Measurements from ENCODE around the gene DACH1.

The DACH1 gene

DNA sequence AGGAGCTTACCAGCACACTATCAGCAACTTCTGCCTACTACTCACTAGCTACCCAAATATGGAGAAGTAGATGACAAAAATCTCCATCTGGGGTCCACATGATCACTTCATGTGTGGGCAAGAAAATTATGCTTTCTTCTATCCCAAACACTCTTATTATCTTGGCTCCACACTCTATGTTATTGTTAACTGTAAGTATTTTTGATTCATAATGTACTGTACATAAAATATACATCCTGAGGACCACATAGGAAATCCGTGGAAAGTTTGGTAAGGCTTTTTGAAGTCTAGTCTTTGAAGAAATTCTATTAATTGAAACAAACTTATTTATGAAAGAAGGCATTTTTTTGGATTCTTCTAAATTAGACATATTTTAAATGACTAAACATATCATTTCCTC is 378.8 kb downstream of the DACH1 start:
- DNase-seq (ENCODE audit: low read depth) = no peak

DNA sequence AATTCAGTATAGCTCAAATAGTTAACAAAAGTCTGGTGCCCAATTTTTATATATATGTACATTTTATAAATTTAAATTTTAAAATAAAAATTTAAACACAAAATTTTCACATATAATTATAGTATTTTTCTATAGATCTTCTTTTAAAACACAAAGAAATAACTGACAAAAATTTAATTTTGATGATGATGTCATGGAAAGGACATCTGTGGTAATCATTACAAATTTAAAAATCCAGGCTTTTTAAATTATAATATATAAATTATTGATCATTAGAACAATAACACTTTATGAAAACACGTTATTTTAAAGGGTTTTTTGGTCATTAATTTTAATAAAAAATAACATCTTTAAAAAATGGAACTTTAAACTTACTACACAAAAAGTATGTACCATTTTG is 381.1 kb downstream of the DACH1 start:
- DNase-seq (ENCODE audit: low read depth) = no peak

DNA sequence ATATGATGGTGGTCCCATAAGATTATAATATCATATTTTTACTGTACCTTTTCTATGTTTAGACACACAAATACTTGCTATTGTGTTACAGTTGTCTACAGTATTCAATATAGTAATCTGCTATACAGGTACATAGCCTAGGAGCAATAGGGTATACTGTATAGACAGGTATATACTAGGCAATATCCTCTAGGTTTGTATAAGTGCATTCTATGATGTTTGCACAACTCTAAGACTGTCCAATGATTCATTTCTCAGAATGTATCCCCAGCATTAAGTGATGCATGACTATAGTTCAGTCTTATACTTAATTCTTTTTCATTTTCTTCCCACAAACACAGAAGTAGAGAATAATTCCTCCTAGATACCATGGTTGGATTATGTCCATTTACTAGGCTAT is 383.3 kb downstream of the DACH1 start:
- no peak for DNase-seq (ENCODE audit: low read depth)

DNA sequence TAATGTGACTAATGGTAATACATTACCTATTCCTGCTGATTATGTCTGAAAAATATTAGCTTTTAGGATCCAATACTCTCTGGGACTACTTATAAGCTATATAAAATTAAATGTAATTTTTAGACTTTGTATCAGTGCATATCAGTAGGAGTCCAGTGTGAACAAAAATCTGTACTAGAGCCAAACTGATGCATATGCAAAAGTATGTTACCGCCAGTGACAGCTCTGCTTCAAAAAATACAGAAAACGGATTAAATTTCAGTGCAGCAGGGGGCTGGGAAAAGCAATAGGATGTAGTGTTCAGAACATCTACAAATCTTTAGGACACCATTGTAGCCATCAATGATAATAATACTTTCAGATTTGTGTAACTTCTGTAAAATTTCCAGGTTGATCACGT is 385.5 kb downstream of the DACH1 start:
- no peak for DNase-seq (ENCODE audit: low read depth)

DNA sequence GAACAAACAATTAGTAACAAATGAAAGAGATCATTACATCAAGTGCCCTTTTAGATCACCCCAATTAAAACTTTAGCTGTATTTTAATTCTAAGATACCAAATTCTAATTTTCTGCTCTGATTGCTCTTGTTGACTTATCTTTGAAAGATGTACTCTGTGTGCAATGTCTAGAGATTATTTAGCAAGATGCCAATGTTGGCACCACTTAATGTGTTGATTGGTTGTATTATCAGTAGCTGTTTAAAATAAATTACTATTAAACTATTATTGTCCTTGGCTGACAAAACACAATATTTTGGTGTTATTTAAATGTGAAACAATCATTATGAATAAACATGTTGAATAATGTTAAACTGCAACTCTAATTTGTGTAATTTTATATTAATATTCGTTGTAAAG is 386.0 kb downstream of the DACH1 start:
- no peak for DNase-seq (ENCODE audit: low read depth)

DNA sequence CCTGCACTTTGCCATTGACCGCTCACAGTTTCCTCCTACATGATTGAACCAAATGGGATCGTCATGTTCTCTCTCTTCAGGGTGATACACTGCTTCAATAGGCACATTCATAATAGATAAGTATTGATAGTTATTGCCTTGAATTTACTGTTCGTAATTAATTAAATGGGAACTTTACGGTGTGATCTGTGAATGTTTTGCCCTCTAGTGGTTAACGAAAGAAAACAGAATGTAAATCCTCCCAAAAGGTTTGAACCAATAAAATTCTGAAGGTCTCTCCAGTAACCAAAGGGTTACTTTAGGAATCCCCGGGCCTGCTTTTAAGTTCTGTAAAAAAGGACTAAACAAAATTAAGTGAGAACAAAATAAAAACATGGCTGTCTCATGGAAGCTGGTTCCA is 389.3 kb downstream of the DACH1 start:
- DNase-seq (ENCODE audit: low read depth) = no peak

DNA sequence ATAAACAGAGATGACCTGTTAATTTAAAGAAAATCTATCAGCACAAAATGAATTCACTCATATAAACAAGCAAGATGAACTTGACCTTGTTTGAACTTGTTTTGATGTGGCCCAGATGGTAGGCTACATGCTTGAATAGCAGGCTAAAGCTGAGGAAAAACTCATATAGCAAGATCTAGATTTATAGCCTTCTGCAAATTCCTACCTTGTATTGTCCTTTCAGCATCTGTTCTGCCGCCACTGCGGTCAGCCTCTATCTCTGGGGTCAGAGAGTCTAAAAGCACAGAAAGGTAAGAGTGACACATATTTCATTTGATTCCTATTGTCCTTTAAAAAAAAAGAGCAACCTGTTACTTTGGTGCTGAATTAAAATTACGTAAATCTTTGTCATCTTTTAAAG is 392.1 kb downstream of the DACH1 start:
- no peak for DNase-seq (ENCODE audit: low read depth)

DNA sequence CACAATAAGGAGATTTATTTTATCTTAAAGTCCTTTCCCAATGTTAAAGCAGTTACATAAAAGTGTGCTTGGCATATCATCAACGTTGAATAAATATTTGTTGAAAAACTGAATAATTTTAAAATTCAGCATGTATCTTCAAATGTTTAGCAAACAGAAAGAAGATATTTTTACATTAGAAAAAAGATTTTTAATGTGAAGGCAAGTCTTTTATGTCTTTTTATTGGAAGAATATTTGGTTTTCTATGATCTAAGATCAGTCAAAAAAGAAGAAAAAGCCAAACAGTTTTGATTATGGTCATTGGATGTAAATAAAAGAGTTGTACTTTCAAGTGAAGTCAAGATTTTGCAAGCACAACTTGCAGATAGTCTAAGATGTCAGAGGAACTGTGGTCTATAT is 397.4 kb downstream of the DACH1 start:
- no peak for DNase-seq (ENCODE audit: low read depth)

DNA sequence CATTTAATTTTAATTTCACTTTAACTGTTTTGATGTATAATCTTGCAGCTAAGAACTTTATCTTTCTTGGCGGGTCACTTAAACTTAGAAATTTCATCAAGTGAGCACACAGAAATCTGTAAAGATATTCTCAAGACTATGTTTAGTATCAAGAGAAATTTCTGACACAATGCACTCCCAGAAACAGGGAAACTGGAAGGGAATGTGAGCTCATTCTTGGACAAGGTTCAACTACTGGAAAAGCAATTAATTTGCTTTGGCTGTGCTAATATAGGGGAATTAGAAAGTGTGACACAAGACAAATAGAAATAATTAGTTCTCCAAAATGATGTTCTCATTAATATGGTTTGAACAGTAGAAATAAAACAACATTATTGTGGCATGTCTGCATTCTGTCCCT is 402.3 kb downstream of the DACH1 start:
- DNase-seq (ENCODE audit: low read depth) = no peak

DNA sequence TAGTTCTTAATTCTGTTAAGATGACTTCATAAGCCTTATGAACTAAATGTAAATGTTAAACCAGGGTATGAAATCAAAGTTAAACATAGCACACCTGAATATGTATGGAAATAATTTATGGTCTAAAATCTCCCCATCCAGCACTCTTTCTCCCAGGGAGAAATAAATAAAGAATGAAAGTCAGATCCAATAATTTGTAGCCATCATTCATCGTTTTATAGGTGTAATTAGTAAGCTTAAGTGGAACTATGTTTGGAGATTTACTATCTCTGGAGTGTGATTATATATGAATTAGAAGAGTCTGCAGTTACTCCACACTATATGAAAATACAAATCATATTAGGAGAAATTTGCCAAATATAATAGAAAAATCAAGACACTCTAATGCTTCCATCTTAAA is 405.1 kb downstream of the DACH1 start:
- no peak for DNase-seq (ENCODE audit: low read depth)

DNA sequence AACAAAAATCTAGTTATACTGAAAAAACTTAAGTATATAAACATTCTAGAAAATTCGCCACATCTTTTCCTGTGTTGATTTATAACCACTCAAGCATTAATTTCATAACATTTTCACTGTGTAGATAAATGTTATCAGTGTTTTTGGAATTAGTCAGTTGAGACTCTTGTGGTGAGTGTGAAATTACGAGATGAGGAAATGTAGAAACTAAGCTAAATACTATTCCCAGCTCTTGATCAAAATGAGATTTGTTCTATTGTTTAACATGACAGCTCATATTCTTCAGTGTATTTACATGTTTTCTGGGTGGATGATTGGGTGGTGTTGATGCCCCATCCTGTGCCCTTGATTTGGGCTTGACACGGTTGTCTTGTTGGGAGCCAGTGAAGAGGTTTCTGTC is 406.8 kb downstream of the DACH1 start:
- no peak for DNase-seq (ENCODE audit: low read depth)

DNA sequence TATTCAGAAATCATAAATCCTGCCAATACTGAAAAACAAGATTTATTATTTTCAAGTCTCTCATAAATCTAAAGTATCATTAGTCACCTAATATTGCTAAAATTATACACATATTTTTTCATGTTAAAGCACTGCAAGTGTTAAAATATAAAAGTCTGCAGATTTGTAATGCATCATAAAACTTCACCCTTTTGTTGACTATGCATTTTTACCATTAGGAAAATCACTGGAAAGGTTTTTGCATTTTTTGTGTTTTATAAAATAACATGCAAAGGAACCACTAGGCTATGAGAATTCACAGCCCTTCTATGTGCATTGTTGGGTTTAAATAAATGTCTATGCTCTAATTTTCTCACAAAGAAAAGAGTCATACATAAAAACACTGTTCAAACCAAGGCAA is 407.3 kb downstream of the DACH1 start:
- DNase-seq (ENCODE audit: low read depth) = no peak

DNA sequence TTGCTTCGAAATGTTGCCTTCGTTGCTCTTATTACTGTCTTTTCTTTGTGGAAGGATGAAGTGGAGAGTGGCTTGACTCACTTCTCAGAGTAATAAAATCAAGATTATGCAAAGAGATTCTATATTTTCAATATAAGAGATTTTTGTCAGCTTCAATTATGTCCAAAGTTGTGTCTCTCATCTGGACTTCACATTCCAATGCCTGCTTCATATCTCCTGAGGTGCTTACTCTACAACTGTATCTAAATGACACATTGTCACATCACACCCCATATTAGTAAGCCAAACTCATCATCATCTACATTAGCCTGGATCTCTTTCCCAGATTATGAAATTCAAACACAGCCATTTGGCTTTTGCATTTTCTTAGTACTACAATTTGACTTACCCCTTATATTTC is 409.4 kb downstream of the DACH1 start:
- DNase-seq (ENCODE audit: low read depth) = no peak

DNA sequence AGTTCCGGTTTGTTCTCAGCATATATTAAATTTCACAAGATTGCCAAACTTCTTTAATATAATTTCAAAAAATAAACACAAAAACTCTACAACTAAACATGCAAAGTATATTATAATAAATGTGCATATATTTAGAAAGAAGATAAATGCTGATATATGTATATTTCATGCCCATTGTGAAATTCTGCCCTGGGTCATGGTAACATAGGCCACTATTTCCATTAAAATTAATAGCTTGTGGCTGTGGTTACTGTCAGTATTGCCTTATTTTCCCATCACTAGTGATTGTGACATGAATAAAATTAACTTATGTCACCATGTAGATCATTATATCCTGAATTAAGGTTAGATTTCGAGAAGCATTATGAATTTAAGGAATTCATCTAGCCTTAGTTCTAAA is 410.9 kb downstream of the DACH1 start:
- DNase-seq (ENCODE audit: low read depth) = no peak

DNA sequence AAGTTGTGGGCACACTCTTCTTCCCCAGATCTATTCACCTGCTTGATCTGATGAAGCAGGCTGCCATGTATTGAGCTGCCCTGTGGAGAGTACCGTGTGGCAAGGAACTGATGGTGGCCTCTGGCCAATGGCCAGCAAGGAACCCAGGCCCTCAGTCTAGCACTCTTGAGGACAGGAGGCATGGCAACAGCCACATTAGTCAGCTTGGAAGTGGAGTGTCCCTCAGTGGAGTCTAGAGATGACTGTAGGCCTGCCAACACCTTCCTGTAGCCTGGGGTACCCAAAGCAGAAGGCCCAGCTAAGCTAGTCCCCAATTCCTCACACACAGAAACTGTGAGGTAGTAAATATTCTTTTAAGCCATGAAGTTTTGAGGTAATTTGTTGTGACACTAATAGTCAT is 412.5 kb downstream of the DACH1 start:
- no peak for DNase-seq (ENCODE audit: low read depth)

DNA sequence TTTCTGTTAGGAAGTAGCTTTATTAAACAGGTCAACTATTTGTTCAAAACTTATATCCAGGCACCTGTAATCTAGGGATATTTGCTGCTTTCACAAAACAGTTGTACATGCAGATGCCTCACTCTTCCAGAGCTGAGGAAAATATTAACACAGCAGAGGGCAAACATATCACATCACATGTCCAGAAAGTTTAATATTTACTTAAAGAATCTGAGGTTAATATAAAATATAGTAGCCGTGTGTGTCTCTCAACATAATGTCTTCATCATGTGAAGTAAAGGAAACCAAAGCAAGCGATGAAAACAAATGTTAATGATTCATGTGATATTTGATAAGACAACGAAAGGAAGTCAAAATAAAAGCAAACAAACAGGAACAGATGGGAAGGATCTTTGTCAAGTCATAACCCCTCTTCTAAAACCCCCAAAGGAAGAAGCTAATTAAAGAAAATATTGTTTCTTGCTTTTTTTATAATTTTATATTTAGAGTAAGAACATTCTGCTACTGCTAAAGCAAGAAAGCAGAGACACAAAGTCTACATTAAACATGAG is 418.8 kb downstream of the DACH1 start:
- no peak for DNase-seq (ENCODE audit: low read depth)

DNA sequence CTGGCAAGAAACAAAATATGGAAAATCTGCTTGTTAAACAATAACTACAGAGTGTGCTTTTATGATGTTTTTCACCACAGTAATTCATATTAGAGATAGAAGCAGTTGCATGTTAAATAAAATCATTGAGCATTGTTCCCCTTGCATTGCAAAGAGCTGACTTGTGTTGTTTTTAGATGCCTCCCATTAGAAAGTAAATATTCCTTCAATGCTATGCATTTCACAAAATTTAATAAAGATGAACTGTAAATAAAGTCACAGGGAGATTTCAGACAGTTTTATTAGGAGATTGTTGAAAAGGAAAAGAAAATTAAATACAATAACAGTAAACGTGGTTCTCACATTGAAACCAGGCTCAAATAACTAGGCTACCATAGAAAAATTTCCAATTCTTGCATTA is 429.3 kb downstream of the DACH1 start:
- DNase-seq (ENCODE audit: low read depth) = no peak

DNA sequence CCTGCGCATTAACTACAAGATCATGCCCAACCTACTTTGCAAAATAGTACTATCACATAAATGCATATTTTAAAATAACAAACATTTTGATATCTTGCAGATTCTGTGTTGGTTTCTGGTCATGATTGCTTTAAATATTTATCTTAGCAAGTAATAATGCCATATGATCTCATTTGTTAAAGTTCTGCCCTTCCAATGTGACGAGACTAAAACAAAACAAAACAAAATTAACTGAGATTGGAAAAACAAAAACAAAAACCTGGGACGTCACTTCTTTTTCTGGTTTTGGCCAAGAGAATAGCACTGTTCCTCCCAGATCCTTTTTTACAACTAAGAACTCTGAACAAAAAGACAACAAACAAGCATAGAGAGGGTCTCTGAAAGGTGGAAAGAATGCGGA is 436.3 kb downstream of the DACH1 start:
- DNase-seq (ENCODE audit: low read depth) = no peak

DNA sequence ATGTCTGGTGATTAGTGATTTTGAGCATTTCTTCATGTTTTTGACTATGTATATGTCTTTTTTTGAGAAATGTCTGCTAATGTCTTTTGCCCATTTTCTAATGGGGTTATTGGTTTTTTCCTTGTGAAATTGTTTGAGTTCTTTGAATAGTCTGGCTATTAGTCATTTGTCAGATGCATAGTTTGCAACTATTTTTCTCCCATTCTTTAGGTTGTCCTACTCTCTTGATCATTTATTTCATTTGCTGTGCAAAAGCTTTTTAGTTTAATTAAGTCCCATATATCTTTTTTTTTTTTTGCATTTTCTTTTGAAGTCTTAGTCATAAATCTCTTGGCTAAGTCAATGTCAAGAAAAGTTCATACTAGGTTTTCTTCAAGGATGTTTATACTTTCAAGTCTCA is 449.8 kb downstream of the DACH1 start:
- DNase-seq (ENCODE audit: low read depth) = no peak

DNA sequence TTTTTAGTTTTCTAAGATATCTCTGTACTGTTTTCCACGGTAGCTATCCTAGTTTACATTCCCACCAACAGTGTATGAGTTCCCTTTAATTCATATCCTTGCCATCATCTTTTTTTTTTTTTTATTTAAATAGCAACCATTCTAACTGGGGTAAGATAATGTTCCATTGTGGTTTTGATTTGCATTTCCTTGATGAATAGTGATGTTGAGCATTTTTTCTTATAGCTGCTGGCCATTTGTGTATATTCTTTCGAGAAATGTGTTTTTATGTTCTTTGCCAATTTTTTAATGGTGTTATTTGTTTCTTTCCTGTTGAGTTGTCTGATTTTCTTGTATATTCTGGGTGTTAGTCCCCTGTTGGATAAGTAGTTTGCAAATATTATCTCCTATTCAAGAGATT is 454.8 kb downstream of the DACH1 start:
- DNase-seq (ENCODE audit: low read depth) = no peak

DNA sequence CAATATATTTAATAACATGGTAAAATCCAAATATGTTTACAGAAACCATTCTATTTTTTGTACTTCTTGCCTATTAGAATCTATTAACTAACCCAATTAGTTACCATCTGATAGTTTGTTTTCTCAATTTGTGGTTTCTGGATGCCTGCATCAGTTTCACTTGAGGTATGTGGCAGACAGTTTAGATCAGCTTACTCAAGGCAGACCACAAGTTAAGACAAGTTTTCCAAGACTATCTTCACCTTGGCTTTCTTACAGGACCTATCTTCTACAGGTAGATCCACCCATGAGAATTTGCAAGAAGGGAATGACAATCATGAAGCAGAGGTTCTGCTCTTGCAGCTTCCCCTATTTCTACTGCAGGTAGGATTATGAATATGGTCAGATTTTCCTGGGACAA is 458.6 kb downstream of the DACH1 start:
- DNase-seq (ENCODE audit: low read depth) = no peak

DNA sequence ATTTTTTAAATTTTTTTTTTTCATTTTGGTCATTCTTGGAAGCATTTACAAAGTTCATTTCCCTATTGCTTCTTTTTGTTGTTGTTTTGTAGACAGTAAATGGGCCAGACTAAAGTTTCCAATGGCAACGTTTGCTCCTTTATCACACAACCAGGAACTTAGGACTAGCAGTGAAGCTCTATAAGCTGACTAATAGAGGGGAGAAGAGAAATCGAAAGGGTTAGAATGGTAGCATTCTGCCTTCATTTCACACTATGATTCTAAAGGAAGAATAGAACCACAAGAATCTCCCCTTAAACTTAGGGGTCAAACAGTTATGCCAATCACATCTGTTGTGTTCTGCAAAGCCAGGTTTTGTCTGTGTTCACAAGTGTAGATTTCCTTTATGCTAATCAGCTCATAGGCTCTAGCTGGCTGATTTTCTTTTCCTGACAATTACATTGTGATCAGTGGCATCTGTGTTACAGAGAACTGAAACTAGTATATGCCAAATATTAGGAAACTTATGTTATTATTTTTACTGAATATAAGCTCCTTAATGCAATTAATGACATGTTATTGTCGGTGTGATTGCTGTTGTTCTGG is 467.3 kb downstream of the DACH1 start:
- DNase-seq (ENCODE audit: low read depth) = no peak

DNA sequence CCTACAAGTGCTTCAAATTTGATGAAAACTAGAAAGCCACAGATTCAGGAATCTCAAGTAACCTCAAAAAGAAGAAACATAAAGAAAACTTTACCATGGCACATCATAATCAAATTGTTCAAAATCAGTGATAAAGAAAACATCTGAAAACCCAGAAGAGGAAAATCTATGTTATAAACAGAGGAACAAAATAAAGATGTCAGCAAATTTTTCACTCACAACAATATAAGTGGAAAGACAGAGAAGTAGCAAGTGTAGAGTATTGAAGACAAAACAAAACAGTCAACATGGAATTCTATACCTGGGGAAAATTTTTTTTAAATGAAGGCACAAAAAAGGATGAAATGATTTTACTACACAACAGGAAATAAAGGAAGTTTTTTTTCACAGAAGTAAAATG is 470.9 kb downstream of the DACH1 start:
- DNase-seq (ENCODE audit: low read depth) = no peak

DNA sequence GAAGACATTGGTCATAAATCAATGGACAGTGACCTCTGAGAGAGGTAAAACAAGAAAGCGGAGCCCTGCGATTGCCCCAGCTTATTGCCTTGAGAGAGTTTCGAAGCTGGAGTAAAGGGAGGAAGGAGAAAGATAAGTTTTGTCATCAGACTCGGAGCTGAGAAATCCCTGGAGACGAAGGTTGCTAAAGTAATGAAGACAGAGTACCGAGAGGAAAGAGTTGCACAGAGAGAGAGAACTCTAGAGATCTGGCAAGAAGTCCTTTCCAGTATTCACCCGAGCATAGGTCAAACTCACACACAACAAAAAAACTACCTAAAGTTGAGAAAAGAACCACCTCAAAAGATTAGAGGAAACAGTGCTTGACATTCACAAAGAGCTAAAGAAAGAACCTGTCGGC is 472.0 kb downstream of the DACH1 start:
- DNase-seq (ENCODE audit: low read depth) = no peak

DNA sequence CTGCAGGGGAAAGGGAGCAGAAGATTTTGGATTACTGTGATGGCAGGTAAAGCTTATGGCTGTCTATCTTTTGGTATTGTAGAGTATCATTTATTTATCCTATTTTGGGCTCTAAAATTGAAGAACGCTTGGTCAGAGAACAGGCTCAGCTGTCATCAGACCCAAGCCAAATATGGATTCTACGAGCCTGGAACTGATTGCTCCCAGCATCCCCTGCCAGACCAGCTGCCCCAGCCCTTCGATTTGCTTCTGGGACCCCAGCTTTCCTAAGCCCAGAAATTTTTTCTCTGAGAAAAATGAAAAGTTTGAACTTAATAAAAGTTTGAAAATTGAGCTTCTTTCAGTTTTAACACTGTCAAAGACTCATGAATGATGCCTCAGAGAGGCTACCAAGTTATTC is 472.8 kb downstream of the DACH1 start:
- no peak for DNase-seq (ENCODE audit: low read depth)
